GM21360 (cell line): ENCODE data around the gene AHSA1.

ENCODE experiments used
- ATAC-seq: cut with Tn5 transposase; IDR thresholded peaks from one replicate; pipeline ENCODE4 v1.9.1; 2021; ENCODE audit warnings: mild to moderate bottlenecking, moderate library complexity; ENCODE audit not compliant: unreplicated experiment

The AHSA1 gene

DNA sequence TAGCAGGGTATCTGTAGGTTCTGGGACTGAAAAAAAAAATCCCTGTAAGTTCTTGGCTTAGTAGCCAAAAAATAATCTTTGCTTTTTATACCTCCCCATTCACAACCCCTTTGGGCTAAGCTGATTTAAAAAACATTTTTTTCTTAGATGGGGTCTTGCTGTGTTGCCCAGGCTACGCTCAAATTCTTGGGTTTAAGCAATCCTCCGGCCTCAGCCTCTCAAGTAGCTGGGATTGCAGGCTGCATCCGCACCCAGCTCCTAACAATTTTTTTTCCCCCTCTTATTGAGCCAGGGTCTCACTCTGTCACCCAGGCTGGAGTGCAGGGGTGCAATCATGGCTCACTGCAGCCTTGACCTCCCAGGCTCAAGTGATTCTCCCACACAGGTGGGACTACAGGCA lies 49.9 kb downstream of the AHSA1 start:
- ATAC-seq, result no peak

DNA sequence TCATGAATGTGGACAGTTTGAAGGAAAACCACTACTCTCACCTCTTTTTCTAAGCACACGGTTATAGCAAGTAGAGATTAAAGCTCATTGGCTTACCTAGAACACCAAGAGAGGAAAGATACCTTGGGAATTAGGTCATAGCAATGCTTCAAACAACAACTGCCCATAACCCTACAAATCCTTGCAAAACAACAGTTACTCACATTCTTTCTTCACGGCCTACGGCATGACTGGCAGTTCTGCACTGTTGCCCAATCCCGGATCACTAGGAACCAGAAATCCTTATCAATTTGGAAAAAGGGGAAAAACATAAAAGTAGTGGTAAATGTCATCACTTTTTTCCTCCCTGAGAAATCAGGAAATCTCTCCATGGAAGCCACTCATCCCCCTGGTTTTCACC lies 50.4 kb downstream of the AHSA1 start:
- no peak for ATAC-seq

DNA sequence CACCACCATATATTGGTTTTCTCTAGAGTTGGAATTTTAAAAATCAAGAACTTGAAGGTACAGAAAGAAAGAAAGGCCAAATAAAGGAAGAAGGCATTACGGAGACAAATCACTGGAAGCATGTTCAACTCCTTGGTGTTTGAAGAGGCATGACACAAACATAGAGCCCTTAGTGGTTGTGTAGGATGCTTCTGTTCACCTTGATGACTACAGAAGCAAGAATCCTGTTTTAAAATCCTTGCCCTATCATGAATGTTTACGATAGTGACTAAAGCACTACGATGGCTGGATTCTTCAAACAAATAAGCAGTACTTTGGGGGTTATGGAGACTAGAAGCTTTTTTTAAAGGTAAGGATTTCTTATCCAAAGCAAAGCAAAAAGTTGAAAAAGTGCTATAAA lies 51.0 kb downstream of the AHSA1 start:
- no peak for ATAC-seq

DNA sequence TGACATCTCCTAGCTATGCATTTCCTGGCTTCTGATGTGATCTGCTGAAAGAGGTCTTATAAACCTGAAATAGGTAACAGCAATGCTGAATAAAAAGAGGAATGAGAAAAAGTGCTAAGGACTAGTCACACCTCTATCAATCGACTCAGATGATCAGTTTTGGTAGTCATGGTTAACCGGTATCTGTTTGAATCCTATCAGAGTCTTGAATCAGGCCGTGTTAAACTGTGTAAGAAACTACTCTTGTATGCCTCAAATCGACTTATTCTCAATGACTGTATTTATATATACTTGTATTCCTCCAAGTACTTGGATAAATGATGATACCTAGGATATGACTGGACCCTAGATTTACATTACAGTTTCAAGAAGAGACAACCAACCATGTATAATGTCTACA lies 51.5 kb downstream of the AHSA1 start:
- ATAC-seq, result no peak

DNA sequence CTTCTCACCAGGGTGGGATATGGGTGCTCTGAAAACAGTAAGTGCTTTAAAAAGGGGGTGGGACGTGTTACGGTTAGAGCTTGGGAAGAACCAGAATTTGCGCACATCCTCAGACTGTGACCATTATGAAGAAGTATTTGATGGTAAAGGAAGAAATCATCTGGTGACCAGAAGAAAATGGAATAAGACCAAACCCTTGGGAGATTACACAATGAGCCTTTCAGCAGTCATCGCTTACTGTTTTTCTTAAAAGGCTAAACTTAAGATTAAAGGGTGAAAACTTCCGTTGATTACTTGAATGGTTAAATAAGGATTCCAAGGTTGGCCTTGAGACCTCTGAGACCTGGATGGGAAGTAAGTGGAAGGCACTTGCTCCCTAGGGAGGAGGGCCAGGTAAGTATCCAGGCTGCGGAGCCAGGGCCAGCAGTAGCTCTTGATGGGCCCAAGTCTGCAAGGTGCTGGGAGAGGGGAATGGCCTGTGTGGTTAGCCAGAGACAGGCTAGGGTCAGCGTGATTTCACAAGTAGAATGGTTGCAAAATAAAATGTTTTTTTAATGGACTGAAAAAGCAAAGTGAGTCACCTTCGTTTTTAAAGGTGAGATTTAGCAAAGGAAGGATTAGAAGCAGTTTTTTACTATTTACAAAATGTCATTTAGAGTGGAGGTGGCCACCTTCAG lies 53.7 kb downstream of the AHSA1 start:
- no peak for ATAC-seq

DNA sequence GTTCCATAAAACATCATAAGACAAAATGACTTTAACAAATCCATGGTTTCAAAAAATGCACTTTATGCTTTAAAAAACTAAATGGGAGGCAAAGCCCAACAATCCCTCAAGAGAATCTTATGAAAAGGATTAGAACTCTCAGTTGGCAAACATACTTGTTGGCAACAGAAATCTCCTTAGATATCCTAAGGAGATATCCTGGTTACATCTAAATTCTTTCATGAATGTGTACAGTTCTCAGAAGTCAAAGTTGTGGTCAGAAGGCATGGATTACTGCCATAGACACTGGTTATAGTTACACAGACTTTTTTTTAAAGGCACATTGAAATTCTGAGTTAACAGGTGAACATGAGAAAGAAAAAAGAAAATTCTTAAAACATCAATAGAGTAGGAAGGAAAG lies 58.2 kb downstream of the AHSA1 start:
- ATAC-seq, result no peak
